NT2/D1 (cell line): Measurements from ENCODE around the gene PKD2.

Experiments used
- YY1 ChIP-seq: IDR thresholded peaks from 2 replicates; pipeline ENCODE4 v1.6.1; 2011; ENCODE audit not compliant: insufficient read length, insufficient read depth
- ZNF274 ChIP-seq: IDR thresholded peaks from 2 replicates; pipeline ENCODE4 v1.6.1; 2011; ENCODE audit warnings: mild to moderate bottlenecking, low read depth, low read length

DNA sequence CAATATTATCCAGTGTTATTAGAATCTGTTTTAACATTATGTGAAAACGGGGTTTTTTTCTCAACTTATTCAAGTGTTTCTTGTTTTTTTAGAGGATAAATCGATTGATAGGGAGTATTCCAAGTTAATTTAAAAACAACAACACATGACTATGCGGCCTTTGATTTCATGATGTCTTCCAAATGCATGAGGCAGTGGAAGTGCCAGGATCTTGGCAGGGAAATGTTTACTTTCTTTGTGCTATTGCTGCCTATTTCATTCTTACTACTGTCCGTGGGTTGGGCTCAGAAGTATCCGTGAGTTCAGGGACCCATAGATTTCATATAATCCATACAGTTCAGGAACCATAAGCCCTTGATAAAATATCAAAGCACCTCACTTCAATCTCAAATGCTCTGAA lies 86.4 kb downstream of the PKD2 start:
- TF ChIP-seq YY1 (no peak), ZNF274 (no peak)
